Astrocyte of the cerebellum (primary cell): Measurements from ENCODE around the gene SPATA31E1.
"Not testable (repeated sequence)": the region's sequence is repeated elsewhere in the genome, so short reads cannot be mapped to it uniquely, and the experiment has no call there.

ENCODE experiments used
- DNase-seq: peaks from one replicate; pipeline ENCODE4 v3.0.0-alpha.2; 2011; ENCODE audit warnings: low read depth
- H3K4me3 ChIP-seq: 2 replicates; pipeline ENCODE4 v1.5.1; 2011; ENCODE audit warnings: mild to moderate bottlenecking, low read depth, low read length, moderate library complexity
- in situ Hi-C: cut with HindIII; loops from 2 replicates; pipeline ENCODE4 v1.10.0; 2017; ENCODE audit warnings: low sequenced_read_pairs

SPATA31E1 gene

GRCh38 chr9:87923012-87923411 is 40.3 kb downstream of the SPATA31E1 start:
- DNase-seq, in situ Hi-C loops, H3K4me3 ChIP-seq: not testable (repeated sequence)

GRCh38 chr9:87924851-87925250 is 42.2 kb downstream of the SPATA31E1 start:
- in situ Hi-C loops, DNase-seq, H3K4me3 ChIP-seq: not testable (repeated sequence)

- H3K4me3 ChIP-seq, in situ Hi-C loops, DNase-seq: not testable (repeated sequence)
Measured at GRCh38 chr9:87929152-87929551, 46.5 kb downstream of the SPATA31E1 start.

GRCh38 chr9:87934444-87934843 is 51.8 kb downstream of the SPATA31E1 start:
- in situ Hi-C loops, DNase-seq, H3K4me3 ChIP-seq: not testable (repeated sequence)

- in situ Hi-C loops = not testable (repeated sequence)
Measured at GRCh38 chr9:87937352-87937751, 54.7 kb downstream of the SPATA31E1 start.

GRCh38 chr9:87937918-87938317 is 55.2 kb downstream of the SPATA31E1 start:
- DNase-seq, H3K4me3 ChIP-seq, in situ Hi-C loops: not testable (repeated sequence)

More at GRCh38 chr9:87937352-87937751, 54.7 kb downstream of the SPATA31E1 start:
- H3K4me3 ChIP-seq, DNase-seq: not testable (repeated sequence)

GRCh38 chr9:87938336-87938735 is 55.7 kb downstream of the SPATA31E1 start:
- H3K4me3 ChIP-seq, DNase-seq, in situ Hi-C loops: not testable (repeated sequence)
